GM23338 (cell line): ENCODE results near the gene CNN2. TPM values are rescaled to one million over a fixed set of nuclear protein-coding genes. Genes with fewer than 3 reads are reported as not detected.

Source experiments
- ATAC-seq: fragments of 200-7000 bp; cut with Tn5 transposase; 3 replicates; pipeline ENCODE4 v1.9.1; 2020
- DNase-seq: peaks from one replicate; pipeline ENCODE4 v3.0.0-alpha.2; 2015; ENCODE audit warnings: low spot score
- H2AFZ ChIP-seq: fragments of 200-600 bp; sonication (generic); 2 replicates; pipeline ENCODE4 v1.8.0; 2016; ENCODE audit warnings: antibody characterized with exemption, mild to moderate bottlenecking, moderate library complexity
- H3F3A ChIP-seq: fragments of 200-600 bp; sonication (generic); replicated peaks from 2 replicates; pipeline ENCODE4 v1.8.0; 2017; ENCODE audit warnings: antibody characterized with exemption, mixed run types, low read depth
- H3K27ac ChIP-seq: fragments of 200-600 bp; sonication (generic); 2 replicates; pipeline ENCODE4 v1.6.1; 2016; ENCODE audit warnings: low read depth
- H3K27me3 ChIP-seq: fragments of 200-600 bp; sonication (generic); 2 replicates; pipeline ENCODE4 v1.8.0; 2016; ENCODE audit warnings: mild to moderate bottlenecking, mixed run types, moderate library complexity; ENCODE audit not compliant: insufficient read depth
- H3K36me3 ChIP-seq: fragments of 200-600 bp; sonication (generic); 2 replicates; pipeline ENCODE4 v1.8.0; 2016; ENCODE audit warnings: mild to moderate bottlenecking; ENCODE audit not compliant: insufficient read depth
- H3K4me1 ChIP-seq: fragments of 200-600 bp; sonication (generic); 2 replicates; pipeline ENCODE4 v1.8.0; 2016; ENCODE audit warnings: mild to moderate bottlenecking, moderate library complexity; ENCODE audit not compliant: insufficient read depth
- H3K4me2 ChIP-seq: fragments of 200-600 bp; sonication (generic); 2 replicates; pipeline ENCODE4 v1.7.1; 2017; ENCODE audit warnings: mixed run types
- H3K4me3 ChIP-seq: fragments of 200-600 bp; sonication (generic); 2 replicates; pipeline ENCODE4 v1.6.1; 2016; ENCODE audit warnings: mixed run types
- H3K79me2 ChIP-seq: fragments of 200-600 bp; sonication (generic); replicated peaks from 2 replicates; pipeline ENCODE4 v1.8.0; 2017; ENCODE audit warnings: mild to moderate bottlenecking; ENCODE audit not compliant: insufficient read depth
- H3K9me2 ChIP-seq: fragments of 200-600 bp; sonication (generic); 2 replicates; pipeline ENCODE4 v1.8.0; 2017; ENCODE audit not compliant: insufficient read depth
- H4K20me1 ChIP-seq: fragments of 200-600 bp; sonication (generic); replicated peaks from 2 replicates; pipeline ENCODE4 v1.8.0; 2017; ENCODE audit warnings: mild to moderate bottlenecking; ENCODE audit not compliant: insufficient read depth
- H3K27ac Mint-ChIP-seq: 2 replicates; pipeline ENCODE4 v1.8.0; 2020; ENCODE audit warnings: inconsistent platforms, mild to moderate bottlenecking, moderate library complexity, mixed read lengths
- H3K27me3 Mint-ChIP-seq: 3 replicates; pipeline ENCODE4 v1.8.0; 2022; ENCODE audit warnings: low read depth, mild to moderate bottlenecking, moderate library complexity, mixed read lengths, inconsistent platforms; ENCODE audit not compliant: insufficient read depth, poor library complexity
- H3K36me3 Mint-ChIP-seq: 3 replicates; pipeline ENCODE4 v1.8.0; 2021; ENCODE audit warnings: low read depth, mild to moderate bottlenecking, inconsistent platforms, moderate library complexity, mixed read lengths
- H3K4me1 Mint-ChIP-seq: 3 replicates; pipeline ENCODE4 v1.8.0; 2020; ENCODE audit warnings: mild to moderate bottlenecking, inconsistent platforms, mixed read lengths
- H3K4me3 Mint-ChIP-seq: 3 replicates; pipeline ENCODE4 v1.8.0; 2021; ENCODE audit warnings: moderate library complexity, mild to moderate bottlenecking, inconsistent platforms, mixed read lengths
- H3K9me3 Mint-ChIP-seq: 3 replicates; pipeline ENCODE4 v1.8.0; 2020; ENCODE audit warnings: moderate library complexity, mild to moderate bottlenecking, inconsistent platforms, mixed read lengths
- JUNB ChIP-seq: IDR thresholded peaks from one replicate; pipeline ENCODE4 v1.6.1; 2016; ENCODE audit warnings: antibody characterized with exemption; ENCODE audit not compliant: unreplicated experiment
- NANOG ChIP-seq: IDR thresholded peaks from 2 replicates; pipeline ENCODE4 v1.6.1; 2016; ENCODE audit warnings: antibody characterized with exemption, borderline replicate concordance
- POLR2AphosphoS5 ChIP-seq: IDR thresholded peaks from 2 replicates; pipeline ENCODE4 v1.6.1; 2016; ENCODE audit warnings: antibody characterized with exemption, low read depth
- ZNF331 ChIP-seq: fragments of 250-450 bp; sonication (Bioruptor Pico); IDR thresholded peaks from 2 replicates; pipeline ENCODE4 v1.5.0; 2020; ENCODE audit warnings: low read depth, mild to moderate bottlenecking, moderate library complexity
- polyA plus RNA-seq: library from polyadenylated mRNA; unstranded; fragments of >200 nt; fragmentation: Nextera tagmentation; extraction: Ambion mirVana; gene quantifications from 2 replicates; pipeline ENCODE4 v1.2.1, GENCODE V29; 2016
- total RNA-seq: library from RNA; depleted of rRNA; stranded (reverse); fragments of >200 nt; shearing (Covaris generic); gene quantifications from 2 replicates; pipeline ENCODE4 v1.2.3, GENCODE V29; 2014
- TF ChIP-seq, protein P1 (sequence below), 2 experiments: fragments of 200-600 bp in 1 of 2; sonication (generic) in 1 of 2; conservative IDR thresholded peaks; 2 replicates each; pipeline versions ENCODE4 v1.5.1 to v1.6.1; 2016 to 2017; ENCODE audit warnings: antibody characterized with exemption in 2 of 2, low read depth in 2 of 2, mild to moderate bottlenecking in 2 of 2, moderate library complexity in 1 of 2
- TF ChIP-seq, protein P2 (sequence below): IDR thresholded peaks from 2 replicates; pipeline ENCODE4 v1.6.1; 2016; ENCODE audit warnings: antibody characterized with exemption

CNN2 gene
- total and polyA plus RNA-seq, 2 experiments from 2014 or later, result 330 to 392 TPM

DNA sequence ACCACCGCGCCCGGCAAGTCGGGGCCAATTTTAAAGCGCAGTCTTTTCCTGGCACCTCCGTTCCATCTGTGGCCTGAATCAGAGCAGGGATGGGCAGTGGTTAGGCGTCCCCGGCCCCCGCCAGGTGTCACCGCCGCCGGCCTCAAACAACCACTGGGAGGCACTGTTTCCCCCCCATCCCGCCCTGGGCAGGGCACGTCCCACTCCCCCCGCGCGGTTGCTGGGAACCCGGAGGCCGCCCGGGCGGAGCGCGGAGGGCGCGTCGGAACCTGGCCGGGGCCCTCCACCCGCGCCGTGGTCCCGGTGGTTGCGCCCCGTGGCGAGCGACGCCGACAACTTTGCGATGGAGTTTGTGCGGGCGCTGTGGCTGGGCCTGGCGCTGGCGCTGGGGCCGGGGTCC is 26.3 kb upstream of the CNN2 start, which contains the start of gene GRIN3B:
GRIN3B (plus strand) TSS at position 325 of the 400 bp plus-strand sequence; CDS start at position 344, 19 bp downstream.
- Histone ChIP-seq H3K79me2 (no peaks in the 10 kb centered on the region), H3K27me3 (peaks cover 45% of the 10 kb centered on the region), H3K4me1 (no peaks in the 10 kb centered on the region; the same call in 1 of the 2 replicates), H3K9me2 (no peaks in the 10 kb centered on the region), H3K4me3 (peak within 1 kb of the TSS; percentile 61), H3K36me3 (no peaks in the 10 kb centered on the region), H3K4me2 (peak within 1 kb of the TSS; percentile 78), H3F3A (peaks cover 10% of the 10 kb centered on the region), H2AFZ (peak within 1 kb of the TSS; percentile 59; the same call in 1 of the 2 replicates), H3K27ac (no peak within 1 kb of the TSS), H4K20me1 (0 out of 2 replicates have a peak, but pooled peaks cover 2% of the 10 kb centered on the region)
- peak within 1 kb of the TSS; percentile 52 for H3K4me3 Mint-ChIP-seq
- H3K27ac Mint-ChIP-seq, result no peak within 1 kb of the TSS
- peaks cover 54% of the 10 kb centered on the region for H3K27me3 Mint-ChIP-seq
- no peak for TF ChIP-seq NANOG
- TF ChIP-seq POLR2AphosphoS5, result no peak
- TF ChIP-seq, protein P1, sequence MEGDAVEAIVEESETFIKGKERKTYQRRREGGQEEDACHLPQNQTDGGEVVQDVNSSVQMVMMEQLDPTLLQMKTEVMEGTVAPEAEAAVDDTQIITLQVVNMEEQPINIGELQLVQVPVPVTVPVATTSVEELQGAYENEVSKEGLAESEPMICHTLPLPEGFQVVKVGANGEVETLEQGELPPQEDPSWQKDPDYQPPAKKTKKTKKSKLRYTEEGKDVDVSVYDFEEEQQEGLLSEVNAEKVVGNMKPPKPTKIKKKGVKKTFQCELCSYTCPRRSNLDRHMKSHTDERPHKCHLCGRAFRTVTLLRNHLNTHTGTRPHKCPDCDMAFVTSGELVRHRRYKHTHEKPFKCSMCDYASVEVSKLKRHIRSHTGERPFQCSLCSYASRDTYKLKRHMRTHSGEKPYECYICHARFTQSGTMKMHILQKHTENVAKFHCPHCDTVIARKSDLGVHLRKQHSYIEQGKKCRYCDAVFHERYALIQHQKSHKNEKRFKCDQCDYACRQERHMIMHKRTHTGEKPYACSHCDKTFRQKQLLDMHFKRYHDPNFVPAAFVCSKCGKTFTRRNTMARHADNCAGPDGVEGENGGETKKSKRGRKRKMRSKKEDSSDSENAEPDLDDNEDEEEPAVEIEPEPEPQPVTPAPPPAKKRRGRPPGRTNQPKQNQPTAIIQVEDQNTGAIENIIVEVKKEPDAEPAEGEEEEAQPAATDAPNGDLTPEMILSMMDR (conservative IDR thresholded peaks at IDR 0.05; ENCODE audit: low read depth in 2 of 2), result peak; percentile 50 to 86
- peaks cover 3% of the 10 kb centered on the region; the same call in 2 of the 3 replicates for H3K4me1 Mint-ChIP-seq
- peak; percentile 90 for DNase-seq
- no peaks in the 10 kb centered on the region for H3K36me3 Mint-ChIP-seq
- peaks cover under 1% of the 10 kb centered on the region; the same call in 1 of the 3 replicates for H3K9me3 Mint-ChIP-seq
- ATAC-seq, result peak; percentile 43

DNA sequence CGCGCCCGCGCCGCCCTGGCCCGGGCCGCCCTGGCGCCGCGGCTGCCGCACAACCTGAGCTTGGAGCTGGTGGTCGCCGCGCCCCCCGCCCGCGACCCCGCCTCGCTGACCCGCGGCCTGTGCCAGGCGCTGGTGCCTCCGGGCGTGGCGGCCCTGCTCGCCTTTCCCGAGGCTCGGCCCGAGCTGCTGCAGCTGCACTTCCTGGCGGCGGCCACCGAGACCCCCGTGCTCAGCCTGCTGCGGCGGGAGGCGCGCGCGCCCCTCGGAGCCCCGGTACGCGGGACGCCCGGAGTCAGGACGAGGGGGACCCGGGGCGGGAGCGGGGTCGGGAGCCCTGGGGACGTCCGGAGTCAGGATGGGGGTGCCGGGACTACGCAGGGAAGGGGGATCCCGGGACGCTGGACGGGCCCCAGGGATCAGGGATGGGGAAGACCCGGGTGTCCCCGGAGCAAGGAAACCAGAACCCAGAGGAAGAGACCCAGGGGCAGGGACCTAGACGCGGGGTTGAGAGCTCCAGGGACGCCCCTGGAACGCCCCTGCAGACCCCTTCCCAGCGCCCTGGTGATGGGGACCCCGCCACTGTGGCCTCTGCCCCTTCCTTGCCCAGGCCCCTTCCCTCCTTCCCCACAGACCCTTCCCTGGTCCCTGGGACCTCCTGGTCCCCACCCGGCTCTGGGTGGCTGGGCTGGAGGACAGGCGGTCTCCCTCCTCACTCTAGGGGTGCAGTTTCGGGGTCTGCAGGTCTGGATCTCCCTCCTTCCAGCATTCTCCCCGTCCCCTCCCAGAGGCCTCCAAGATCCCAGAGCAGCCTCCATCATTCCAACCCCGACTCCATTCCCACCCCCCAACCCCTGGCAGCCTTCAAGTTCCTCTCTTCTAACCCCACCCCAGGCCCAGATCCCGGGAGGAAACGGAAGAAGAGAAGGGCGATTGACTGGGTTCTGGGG is 25.5 kb upstream of the CNN2 start:
- no peaks in the 10 kb centered on the region for H3K36me3 ChIP-seq
- H3K79me2 ChIP-seq, result no peaks in the 10 kb centered on the region
- no peaks in the 10 kb centered on the region for H4K20me1 ChIP-seq

DNA sequence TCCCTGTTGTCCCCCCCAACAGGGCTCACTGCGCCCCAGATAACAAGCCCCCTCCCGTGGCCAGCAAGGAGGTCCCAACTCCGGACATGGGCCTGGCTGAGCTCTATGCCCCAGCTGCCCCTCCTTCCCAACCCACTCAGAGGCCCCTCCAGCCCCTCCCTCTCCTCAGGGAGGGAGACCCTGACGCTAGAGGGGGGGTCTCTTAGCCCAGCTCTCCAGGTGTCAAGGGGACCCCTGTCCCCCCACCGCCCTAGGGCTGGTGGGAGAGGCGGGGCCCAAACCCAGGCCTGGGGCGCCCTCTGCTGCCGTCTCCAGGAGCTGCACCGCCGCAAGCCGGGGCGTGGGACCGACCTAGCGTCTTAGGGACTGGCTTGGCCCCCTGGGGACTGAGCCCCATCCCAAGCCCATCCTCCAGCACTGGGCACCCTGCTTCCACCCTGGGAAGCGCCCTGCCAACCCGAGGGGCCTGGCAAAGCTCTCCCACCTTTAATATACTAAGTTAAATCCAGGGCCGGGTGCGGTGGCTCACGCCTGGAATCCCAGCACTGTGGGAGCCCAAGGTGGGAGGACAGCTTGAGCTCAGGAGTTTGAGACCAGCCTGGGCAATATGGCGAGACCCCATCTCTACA is 24.8 kb upstream of the CNN2 start:
- Histone ChIP-seq H3K9me2 (no peaks in the 10 kb centered on the region), H4K20me1 (no peaks in the 10 kb centered on the region), H3K27me3 (peaks cover 45% of the 10 kb centered on the region), H3K4me3 (peak overlapping the region; percentile 54), H3K79me2 (no peaks in the 10 kb centered on the region), H3K4me1 (no peaks in the 10 kb centered on the region; the same call in 1 of the 2 replicates), H3K27ac (no peak overlapping the region), H3K36me3 (no peaks in the 10 kb centered on the region), H3K4me2 (peak overlapping the region; percentile 78), H3F3A (peaks cover 7% of the 10 kb centered on the region; the same call in 1 of the 2 replicates), H2AFZ (no peak overlapping the region)
- Mint-ChIP-seq H3K9me3 (peaks cover 3% of the 10 kb centered on the region; the same call in 1 of the 3 replicates), H3K27me3 (peaks cover 56% of the 10 kb centered on the region), H3K27ac (no peak overlapping the region), H3K4me1 (peaks cover 3% of the 10 kb centered on the region; the same call in 2 of the 3 replicates), H3K4me3 (peak overlapping the region; percentile 52; the same call in 1 of the 3 replicates), H3K36me3 (peaks cover 3% of the 10 kb centered on the region)
- TF ChIP-seq, protein P1 (conservative IDR thresholded peaks at IDR 0.05; ENCODE audit: low read depth in 2 of 2), result peak; percentile 80 to 91
- no peak for TF ChIP-seq NANOG
- TF ChIP-seq, protein P2, sequence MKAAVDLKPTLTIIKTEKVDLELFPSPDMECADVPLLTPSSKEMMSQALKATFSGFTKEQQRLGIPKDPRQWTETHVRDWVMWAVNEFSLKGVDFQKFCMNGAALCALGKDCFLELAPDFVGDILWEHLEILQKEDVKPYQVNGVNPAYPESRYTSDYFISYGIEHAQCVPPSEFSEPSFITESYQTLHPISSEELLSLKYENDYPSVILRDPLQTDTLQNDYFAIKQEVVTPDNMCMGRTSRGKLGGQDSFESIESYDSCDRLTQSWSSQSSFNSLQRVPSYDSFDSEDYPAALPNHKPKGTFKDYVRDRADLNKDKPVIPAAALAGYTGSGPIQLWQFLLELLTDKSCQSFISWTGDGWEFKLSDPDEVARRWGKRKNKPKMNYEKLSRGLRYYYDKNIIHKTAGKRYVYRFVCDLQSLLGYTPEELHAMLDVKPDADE, result no peak
- DNase-seq (peak; percentile 80), ATAC-seq (peak; percentile 62)

More for the DNA sequence above, 25.5 kb upstream of the CNN2 start:
- Mint-ChIP-seq H3K4me3 (peak overlapping the region; percentile 52), H3K27ac (no peak overlapping the region), H3K4me1 (peaks cover 3% of the 10 kb centered on the region; the same call in 2 of the 3 replicates), H3K36me3 (no peaks in the 10 kb centered on the region), H3K27me3 (peaks cover 57% of the 10 kb centered on the region), H3K9me3 (peaks cover 3% of the 10 kb centered on the region; the same call in 1 of the 3 replicates)
- TF ChIP-seq JUNB (no peak), ZNF331 (no peak)
- Histone ChIP-seq H3K4me3 (peak overlapping the region; percentile 54), H3F3A (peaks cover 6% of the 10 kb centered on the region; the same call in 1 of the 2 replicates), H3K4me2 (peak overlapping the region; percentile 78), H3K9me2 (no peaks in the 10 kb centered on the region), H3K27me3 (peaks cover 45% of the 10 kb centered on the region), H3K4me1 (no peaks in the 10 kb centered on the region; the same call in 1 of the 2 replicates), H2AFZ (peak overlapping the region; percentile 59; the same call in 1 of the 2 replicates), H3K27ac (no peak overlapping the region)
- DNase-seq (peak; percentile 44), ATAC-seq (peak; percentile 3)
